HepG2 (cell line): ENCODE results near the gene TTYH1. TPM values are rescaled to one million over a fixed set of nuclear protein-coding genes. Genes with fewer than 3 reads are reported as not detected.

Experiments
- ARNT2 ChIP-seq: sonication (generic); formaldehyde crosslinking; IDR thresholded peaks from 2 replicates; pipeline ENCODE4 v1.8.0; 2022; ENCODE audit warnings: mild to moderate bottlenecking, low read depth, missing genetic modification reagents, moderate library complexity
- ATF7-NPFF ChIP-seq: sonication (generic); formaldehyde crosslinking; IDR thresholded peaks from 2 replicates; pipeline ENCODE4 v1.8.1; 2023; ENCODE audit warnings: mild to moderate bottlenecking, low read depth, missing genetic modification reagents, moderate library complexity
- CTCF ChIP-seq: sonication (generic); formaldehyde crosslinking; IDR thresholded peaks from 2 replicates; pipeline ENCODE4 v1.5.0; 2020; ENCODE audit warnings: mild to moderate bottlenecking, missing genetic modification reagents, moderate library complexity
- ELF4 ChIP-seq: sonication (generic); formaldehyde crosslinking; IDR thresholded peaks from 2 replicates; pipeline ENCODE4 v1.5.0; 2020; ENCODE audit warnings: missing genetic modification reagents, mild to moderate bottlenecking, moderate library complexity, borderline replicate concordance
- ELK4 ChIP-seq: sonication (generic); formaldehyde crosslinking; IDR thresholded peaks from 2 replicates; pipeline ENCODE4 v1.9.0; 2021; ENCODE audit warnings: missing genetic modification reagents, borderline replicate concordance
- GATA4 ChIP-seq: sonication (generic); IDR thresholded peaks from 2 replicates; pipeline ENCODE4 v1.6.1; 2016; ENCODE audit warnings: antibody characterized with exemption, low read depth, borderline replicate concordance
- HNF4A ChIP-seq: sonication (generic); formaldehyde crosslinking; IDR thresholded peaks from 2 replicates; pipeline ENCODE4 v1.4.0; 2020; ENCODE audit warnings: missing genetic modification reagents
- MXI1 ChIP-seq: IDR thresholded peaks from 3 replicates; pipeline ENCODE4 v1.6.1; 2012; ENCODE audit warnings: low read depth, low read length, inconsistent platforms, borderline replicate concordance
- NAIF1 ChIP-seq: sonication (generic); formaldehyde crosslinking; IDR thresholded peaks from 2 replicates; pipeline ENCODE4 v1.5.0; 2020; ENCODE audit warnings: mild to moderate bottlenecking, missing genetic modification reagents, borderline replicate concordance
- PHF21A ChIP-seq: sonication (generic); formaldehyde crosslinking; IDR thresholded peaks from 2 replicates; pipeline ENCODE4 v1.5.0; 2020; ENCODE audit warnings: mild to moderate bottlenecking, missing genetic modification reagents
- TSC22D2 ChIP-seq: sonication (generic); formaldehyde crosslinking; IDR thresholded peaks from 2 replicates; pipeline ENCODE4 v1.5.1; 2020; ENCODE audit warnings: missing genetic modification reagents, mild to moderate bottlenecking, borderline replicate concordance
- ZBTB7A ChIP-seq: sonication (generic); formaldehyde crosslinking; IDR thresholded peaks from 2 replicates; pipeline ENCODE4 v1.8.0; 2022; ENCODE audit warnings: mild to moderate bottlenecking, missing genetic modification reagents
- ZFP1 ChIP-seq: IDR thresholded peaks from 2 replicates; pipeline ENCODE4 v1.6.1; 2016
- ZNF253 ChIP-seq: sonication (generic); formaldehyde crosslinking; IDR thresholded peaks from 2 replicates; pipeline ENCODE4 v1.8.0; 2022; ENCODE audit warnings: mild to moderate bottlenecking, missing genetic modification reagents, borderline replicate concordance
- ZNF329 ChIP-seq: sonication (generic); formaldehyde crosslinking; IDR thresholded peaks from 2 replicates; pipeline ENCODE4 v1.9.0; 2021; ENCODE audit warnings: low read depth, mild to moderate bottlenecking, missing genetic modification reagents
- ZNF570 ChIP-seq: sonication (generic); formaldehyde crosslinking; IDR thresholded peaks from 2 replicates; pipeline ENCODE4 v1.4.0; 2020; ENCODE audit warnings: mild to moderate bottlenecking, missing genetic modification reagents, borderline replicate concordance
- ZNF703 ChIP-seq: sonication (generic); formaldehyde crosslinking; IDR thresholded peaks from 2 replicates; pipeline ENCODE4 v1.5.1; 2020; ENCODE audit warnings: missing genetic modification reagents, mild to moderate bottlenecking, moderate library complexity, borderline replicate concordance
- ZNF878 ChIP-seq: sonication (generic); formaldehyde crosslinking; IDR thresholded peaks from 2 replicates; pipeline ENCODE4 v1.8.1; 2023; ENCODE audit warnings: mild to moderate bottlenecking, missing genetic modification reagents, moderate library complexity
- polyA plus RNA-seq, 8 experiments: library from polyadenylated mRNA; depleted of rRNA in 3 of 8; stranded (reverse) in 7 of 8; unstranded in 1 of 8; fragments of >200 nt; fragmentation: Illumina TruSeq in 4 of 8; extraction: Trizol in 4 of 8; gene quantifications; 2 replicates each; pipeline versions ENCODE4 v1.2.1 to v1.2.3, GENCODE V29; 2011 to 2016; ENCODE audit warnings: low read depth in 4 of 8, missing spikeins in 1 of 8, mixed read lengths in 1 of 8; ENCODE audit not compliant: insufficient read depth in 1 of 8
- total RNA-seq, 5 experiments: library from RNA; depleted of rRNA; stranded (reverse); fragments of >200 nt; fragmentation: Illumina TruSeq; extraction: Trizol; gene quantifications; 2 replicates each; pipeline ENCODE4 v1.2.3, GENCODE V29; 2016; ENCODE audit warnings: low read depth in 1 of 5
- TF ChIP-seq, protein P1 (sequence below): sonication (generic); formaldehyde crosslinking; IDR thresholded peaks from 2 replicates; pipeline ENCODE4 v1.5.0; 2020; ENCODE audit warnings: missing genetic modification reagents
- TF ChIP-seq, protein P2 (sequence below): sonication (generic); formaldehyde crosslinking; conservative IDR thresholded peaks from 2 replicates; pipeline ENCODE4 v1.8.0; 2022; ENCODE audit warnings: missing genetic modification reagents

Gene TTYH1
- total and polyA plus RNA-seq, 2 of the 13 experiments (the other 11 are each of a cell fraction or from before 2014, with no cell fraction given) = 6.9 to 19.9 TPM

GRCh38 chr19:54448774-54449700, 33.8 kb downstream of the TTYH1 start, which contains the start of gene LENG8 (continued):
- TF ChIP-seq MXI1 (peak; percentile 65; the same call in 1 of the 3 replicates), CTCF (CRISPR knock-in tag) (peak; percentile 17; the same call in 1 of the 2 replicates), ELK4 (CRISPR knock-in tag) (peak; percentile 92; the same call in 1 of the 2 replicates), ARNT2 (peak; percentile 85; the same call in 1 of the 2 replicates), ZNF329 (peak; percentile 38; the same call in 1 of the 2 replicates), ZNF253 (CRISPR knock-in tag) (no peak), TSC22D2 (CRISPR knock-in tag) (0 out of 2 replicates have a peak, but pooled peaks have one; percentile 51), ATF7-NPFF (CRISPR knock-in tag) (peak; percentile 96; the same call in 1 of the 2 replicates), HNF4A (no peak), ZFP1 (CRISPR knock-in tag) (peak; percentile 56; the same call in 1 of the 2 replicates), ZBTB7A (CRISPR knock-in tag) (no peak; the same call in 1 of the 2 replicates), NAIF1 (CRISPR knock-in tag) (peak; percentile 51; the same call in 1 of the 2 replicates), ZNF570 (CRISPR knock-in tag) (peak; percentile 68), ZNF878 (CRISPR knock-in tag) (0 out of 2 replicates have a peak, but pooled peaks have one; percentile 12), ELF4 (CRISPR knock-in tag) (peak; percentile 87), GATA4 (peak; percentile 55; the same call in 1 of the 2 replicates), PHF21A (peak; percentile 20; the same call in 1 of the 2 replicates), ZNF703 (CRISPR knock-in tag) (0 out of 2 replicates have a peak, but pooled peaks have one; percentile 49)
- TF ChIP-seq, protein P1, sequence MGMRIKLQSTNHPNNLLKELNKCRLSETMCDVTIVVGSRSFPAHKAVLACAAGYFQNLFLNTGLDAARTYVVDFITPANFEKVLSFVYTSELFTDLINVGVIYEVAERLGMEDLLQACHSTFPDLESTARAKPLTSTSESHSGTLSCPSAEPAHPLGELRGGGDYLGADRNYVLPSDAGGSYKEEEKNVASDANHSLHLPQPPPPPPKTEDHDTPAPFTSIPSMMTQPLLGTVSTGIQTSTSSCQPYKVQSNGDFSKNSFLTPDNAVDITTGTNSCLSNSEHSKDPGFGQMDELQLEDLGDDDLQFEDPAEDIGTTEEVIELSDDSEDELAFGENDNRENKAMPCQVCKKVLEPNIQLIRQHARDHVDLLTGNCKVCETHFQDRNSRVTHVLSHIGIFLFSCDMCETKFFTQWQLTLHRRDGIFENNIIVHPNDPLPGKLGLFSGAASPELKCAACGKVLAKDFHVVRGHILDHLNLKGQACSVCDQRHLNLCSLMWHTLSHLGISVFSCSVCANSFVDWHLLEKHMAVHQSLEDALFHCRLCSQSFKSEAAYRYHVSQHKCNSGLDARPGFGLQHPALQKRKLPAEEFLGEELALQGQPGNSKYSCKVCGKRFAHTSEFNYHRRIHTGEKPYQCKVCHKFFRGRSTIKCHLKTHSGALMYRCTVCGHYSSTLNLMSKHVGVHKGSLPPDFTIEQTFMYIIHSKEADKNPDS (CRISPR knock-in tag) = 0 out of 2 replicates have a peak, but pooled peaks have one; percentile 12
- TF ChIP-seq, protein P2, sequence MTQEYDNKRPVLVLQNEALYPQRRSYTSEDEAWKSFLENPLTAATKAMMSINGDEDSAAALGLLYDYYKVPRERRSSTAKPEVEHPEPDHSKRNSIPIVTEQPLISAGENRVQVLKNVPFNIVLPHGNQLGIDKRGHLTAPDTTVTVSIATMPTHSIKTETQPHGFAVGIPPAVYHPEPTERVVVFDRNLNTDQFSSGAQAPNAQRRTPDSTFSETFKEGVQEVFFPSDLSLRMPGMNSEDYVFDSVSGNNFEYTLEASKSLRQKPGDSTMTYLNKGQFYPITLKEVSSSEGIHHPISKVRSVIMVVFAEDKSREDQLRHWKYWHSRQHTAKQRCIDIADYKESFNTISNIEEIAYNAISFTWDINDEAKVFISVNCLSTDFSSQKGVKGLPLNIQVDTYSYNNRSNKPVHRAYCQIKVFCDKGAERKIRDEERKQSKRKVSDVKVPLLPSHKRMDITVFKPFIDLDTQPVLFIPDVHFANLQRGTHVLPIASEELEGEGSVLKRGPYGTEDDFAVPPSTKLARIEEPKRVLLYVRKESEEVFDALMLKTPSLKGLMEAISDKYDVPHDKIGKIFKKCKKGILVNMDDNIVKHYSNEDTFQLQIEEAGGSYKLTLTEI (CRISPR knock-in tag) = no peak
